PC-3 (cell line): Measurements from ENCODE around the gene NAA40.

Source experiments
- CTCF ChIP-seq: fragments of 300-600 bp; sonication (generic); conservative IDR thresholded peaks from 2 replicates; pipeline ENCODE4 v1.5.1; 2017; ENCODE audit warnings: antibody characterized with exemption, low read depth, mild to moderate bottlenecking, low read length
- EZH2 ChIP-seq: fragments of 300-600 bp; sonication (generic); IDR thresholded peaks from one replicate; pipeline ENCODE4 v1.6.1; 2017; ENCODE audit warnings: antibody characterized with exemption, mild to moderate bottlenecking, low read length; ENCODE audit not compliant: unreplicated experiment
- EZH2phosphoT487 ChIP-seq: fragments of 300-600 bp; sonication (generic); IDR thresholded peaks from 2 replicates; pipeline ENCODE4 v1.6.1; 2018; ENCODE audit warnings: mild to moderate bottlenecking, antibody characterized with exemption, low read length, borderline replicate concordance

GRCh38 chr11:63907063-63907462, 31.7 kb upstream of the NAA40 start:
- TF ChIP-seq EZH2phosphoT487 (no peak), CTCF (no peak), EZH2 (no peak)
